GM19395 (cell line): ENCODE measurements around the gene EML6.

Experiments
- ATAC-seq: cut with Tn5 transposase; IDR thresholded peaks from one replicate; pipeline ENCODE4 v1.9.1; 2021; ENCODE audit warnings: mild to moderate bottlenecking, moderate library complexity; ENCODE audit not compliant: unreplicated experiment

Gene EML6

DNA sequence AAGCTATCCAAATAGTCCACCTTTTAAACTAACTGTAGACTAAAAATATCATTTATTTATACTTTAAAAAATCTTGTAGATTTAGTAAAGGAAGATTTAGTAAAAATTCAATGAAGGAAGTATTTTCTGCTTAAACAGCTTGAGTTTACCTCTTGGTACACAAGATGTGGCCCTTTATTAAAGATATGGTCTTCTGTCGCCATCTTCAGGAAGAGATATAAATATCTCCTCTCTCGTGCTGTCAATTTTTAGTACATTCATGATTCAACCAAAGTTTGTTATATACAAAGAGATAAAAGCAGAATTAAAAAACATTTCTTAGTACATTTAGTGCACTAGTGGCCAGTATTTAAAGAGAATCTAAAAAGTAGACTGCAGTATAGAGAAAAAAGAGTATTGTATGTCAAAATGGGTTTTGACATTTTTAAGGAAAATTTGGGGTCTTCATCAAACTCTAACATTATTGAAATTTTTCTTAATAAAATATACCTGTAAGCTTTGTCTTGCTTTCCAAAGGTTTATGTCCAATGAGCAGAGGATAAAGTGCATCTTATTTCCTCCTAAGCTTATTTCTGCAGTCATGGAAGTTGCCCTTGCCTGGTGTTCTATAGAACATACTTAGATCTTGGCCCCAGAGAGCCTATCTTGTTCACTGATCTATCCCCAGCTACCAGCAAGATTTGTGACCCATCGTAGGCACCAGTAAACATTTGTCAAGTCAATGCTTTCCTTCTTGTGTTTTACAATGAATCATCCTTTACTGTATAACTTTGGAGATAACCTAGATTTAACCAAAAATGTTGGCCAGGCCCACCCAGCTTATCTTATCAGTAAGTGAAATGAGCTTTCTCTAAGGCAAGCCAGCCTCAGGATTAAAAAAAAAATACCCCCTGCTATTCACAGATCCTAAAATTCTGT lies 18.5 kb upstream of the EML6 start:
- no peak for ATAC-seq

DNA sequence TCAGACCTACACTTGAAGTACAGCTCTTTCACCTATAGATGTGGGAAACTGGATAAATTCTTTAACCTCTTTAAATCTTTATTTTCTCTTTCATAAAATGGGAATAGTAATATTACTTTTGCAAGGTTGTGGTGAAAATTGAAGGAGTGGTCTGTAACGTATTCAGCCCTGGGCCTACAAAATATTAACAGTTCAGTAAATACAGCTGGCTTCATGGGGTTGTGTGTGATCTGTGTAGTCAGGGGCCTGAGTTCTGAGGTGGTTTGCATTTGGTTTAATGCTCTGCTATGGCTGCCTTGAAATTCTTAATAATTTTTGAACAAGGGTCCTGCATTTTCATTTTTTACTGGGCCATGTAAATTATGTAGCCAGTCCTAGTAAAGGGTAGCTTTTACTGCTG lies 16.8 kb upstream of the EML6 start:
- ATAC-seq: no peak

DNA sequence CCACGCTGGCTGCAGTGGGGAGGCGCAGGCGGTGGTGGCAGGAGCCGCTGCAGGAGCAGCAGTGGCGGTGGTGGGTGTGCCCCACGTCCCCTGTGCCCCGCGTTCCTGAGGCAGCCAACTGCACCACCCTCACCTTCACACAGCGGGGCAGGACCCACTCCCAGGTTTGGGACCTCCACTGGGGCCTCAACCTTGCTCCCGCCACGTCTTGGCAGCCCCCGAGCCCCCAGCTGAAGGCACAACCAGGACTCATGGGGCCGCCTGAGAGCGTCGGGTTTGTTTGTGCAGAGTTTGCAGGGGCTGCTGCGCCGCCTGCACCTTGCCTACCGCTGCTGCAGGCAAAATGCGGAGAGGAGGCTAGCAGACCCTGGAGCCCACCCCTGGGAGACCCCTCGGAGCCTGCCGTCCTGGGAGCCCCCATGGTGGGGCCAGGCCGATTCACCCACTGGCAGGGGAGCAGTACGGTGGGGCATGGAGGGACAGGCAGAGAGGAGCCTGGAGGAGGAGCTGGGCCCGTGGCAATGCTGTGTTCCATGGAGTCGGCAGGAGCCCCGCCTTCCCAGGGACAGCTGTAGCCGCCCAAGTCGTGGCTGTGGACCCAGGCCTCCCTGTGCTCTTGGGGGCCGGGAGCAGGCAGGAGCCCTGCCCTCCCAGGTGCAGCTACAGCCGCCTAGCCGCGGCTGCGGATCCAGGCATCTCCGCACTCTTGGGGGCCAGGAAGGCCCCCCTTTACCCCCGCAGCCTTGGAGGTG lies 14.7 kb upstream of the EML6 start:
- ATAC-seq: no peak

DNA sequence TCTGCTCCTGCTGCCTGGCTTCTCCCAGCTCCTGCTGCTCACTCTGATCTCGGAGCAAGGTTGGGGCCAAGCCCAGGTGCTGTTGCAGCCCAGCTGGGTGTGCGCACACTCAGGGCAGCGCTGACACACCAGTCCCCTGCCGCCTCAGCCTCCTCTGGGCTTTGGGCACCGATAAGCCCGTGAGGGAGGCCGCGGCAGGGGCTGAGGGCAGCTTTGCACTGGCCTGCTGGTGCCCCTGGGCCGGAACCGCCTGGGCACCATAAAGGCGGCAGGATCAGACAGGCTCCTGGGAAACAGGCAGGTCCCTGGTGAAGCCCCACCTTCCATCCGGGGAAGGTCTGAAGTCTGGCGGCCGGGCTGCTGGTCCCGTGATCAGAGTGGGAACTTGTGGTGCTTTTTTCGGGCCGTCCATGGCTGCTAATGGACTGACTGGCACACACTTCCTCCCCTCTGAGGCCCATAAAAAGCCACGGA lies 14.1 kb upstream of the EML6 start:
- no peak for ATAC-seq

DNA sequence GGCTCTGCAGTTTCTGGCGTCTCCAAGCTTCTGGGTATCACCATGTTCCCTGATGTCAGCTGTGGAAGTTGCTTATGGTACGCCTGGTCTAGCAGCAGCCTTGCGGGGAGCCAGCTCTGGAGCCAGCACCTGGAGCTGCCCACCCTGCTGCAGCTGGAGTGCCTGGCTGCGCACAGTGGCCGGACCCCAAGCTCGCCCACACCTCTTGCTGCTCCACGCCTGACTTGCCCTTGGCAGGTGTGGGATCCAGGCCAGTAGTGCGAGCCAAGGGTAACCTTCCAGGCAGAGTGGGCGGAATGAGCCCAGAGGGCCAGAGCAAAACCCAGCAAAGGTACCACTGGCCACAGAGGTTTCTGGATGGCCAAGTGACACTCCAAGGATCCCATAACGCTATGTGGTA lies 13.2 kb upstream of the EML6 start:
- ATAC-seq: no peak

DNA sequence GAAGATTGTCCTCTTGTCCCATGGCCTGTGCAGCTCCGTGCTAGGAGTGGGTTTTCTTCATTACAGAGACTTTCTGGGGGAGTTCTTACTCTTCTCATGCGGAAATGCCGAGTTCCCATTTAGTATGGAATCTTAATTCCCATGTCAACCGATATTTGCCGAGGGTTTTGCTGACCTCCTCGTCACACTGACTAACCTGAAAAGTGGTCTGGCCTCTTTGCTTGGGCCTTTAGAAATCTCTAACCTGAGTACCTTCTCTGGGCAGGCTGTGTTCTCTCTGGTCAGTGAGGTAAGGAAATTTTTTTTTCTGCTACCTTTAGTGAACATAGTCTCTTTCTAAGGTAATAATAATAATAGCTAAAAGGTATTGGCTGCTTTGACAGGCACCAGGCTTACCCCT lies 10.9 kb upstream of the EML6 start:
- ATAC-seq: no peak

DNA sequence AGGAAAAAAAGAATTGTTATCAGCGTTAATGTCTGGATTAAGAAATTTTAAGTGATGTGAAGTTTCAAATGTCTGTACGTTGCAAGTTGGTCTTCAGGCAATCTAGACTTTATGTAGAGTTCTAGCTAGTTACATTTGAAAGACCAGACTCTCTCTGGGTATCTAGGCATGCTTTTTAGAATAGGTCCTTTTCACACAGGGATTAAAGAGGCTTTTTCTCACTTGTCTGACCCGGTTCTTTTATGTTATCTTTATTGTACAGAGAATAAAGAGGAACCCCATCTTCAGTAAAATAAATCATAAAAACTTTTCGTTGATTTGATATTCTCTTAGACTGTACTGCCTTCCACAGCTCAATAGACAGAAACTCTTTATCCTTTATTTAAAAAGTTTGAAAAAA lies 8.5 kb upstream of the EML6 start:
- no peak for ATAC-seq

DNA sequence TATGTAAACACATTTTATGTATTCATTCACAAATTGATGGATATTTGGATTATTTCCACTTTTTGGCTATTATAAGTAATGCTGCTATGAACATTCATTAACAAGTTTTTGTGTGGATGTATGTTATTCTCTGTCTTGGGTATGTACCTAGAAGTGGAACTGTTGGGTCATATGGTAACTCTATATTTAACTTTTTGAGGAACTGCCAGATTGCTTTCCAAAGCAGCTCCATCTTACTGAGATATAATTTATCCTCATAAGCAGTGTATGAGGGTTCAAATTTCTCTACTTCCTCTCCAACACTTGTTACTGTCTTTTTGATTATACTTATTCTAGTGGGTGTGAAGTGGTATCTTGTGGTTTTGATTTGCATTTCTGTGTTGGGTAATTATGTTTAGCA lies 7.1 kb upstream of the EML6 start:
- no peak for ATAC-seq

DNA sequence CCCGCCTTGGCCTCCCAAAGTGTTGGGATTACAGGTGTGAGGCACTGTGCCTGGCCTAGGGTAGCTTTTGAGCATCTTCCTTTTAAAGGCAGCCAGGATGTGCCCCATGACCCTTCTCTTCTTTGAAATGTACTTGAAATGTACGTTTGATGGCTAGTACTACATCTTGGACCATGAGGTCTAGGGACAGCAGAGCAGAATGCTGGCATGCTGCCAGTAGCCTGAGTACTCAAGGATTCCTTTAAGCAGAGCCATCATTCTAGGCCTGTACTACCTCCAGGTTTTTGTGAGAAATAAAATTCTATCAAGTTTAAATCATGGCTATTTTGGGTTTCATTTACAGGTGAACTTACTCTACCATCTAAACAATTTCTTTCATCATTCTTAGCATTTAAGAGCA lies 2.9 kb upstream of the EML6 start:
- ATAC-seq: no peak

DNA sequence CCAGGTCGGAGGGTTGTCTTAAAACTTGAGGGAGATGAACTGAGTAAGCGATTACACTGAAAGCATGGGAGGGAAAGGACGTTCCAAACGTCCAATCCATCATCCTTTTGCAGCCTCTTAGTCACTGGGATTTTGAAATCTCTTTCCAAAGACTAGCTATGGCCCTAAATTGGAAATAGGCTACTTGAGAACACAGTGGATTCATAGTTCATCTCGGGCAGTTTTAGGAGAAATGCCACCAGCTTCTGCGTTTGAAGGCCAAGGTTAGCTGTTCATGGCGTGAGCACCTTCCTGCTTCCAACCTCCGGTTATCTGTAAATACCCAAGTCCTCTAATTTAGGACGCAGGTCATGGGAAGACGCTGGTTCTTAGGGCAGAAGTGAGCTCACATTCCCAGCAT lies 821 bp upstream of the EML6 start:
- ATAC-seq: no peak

DNA sequence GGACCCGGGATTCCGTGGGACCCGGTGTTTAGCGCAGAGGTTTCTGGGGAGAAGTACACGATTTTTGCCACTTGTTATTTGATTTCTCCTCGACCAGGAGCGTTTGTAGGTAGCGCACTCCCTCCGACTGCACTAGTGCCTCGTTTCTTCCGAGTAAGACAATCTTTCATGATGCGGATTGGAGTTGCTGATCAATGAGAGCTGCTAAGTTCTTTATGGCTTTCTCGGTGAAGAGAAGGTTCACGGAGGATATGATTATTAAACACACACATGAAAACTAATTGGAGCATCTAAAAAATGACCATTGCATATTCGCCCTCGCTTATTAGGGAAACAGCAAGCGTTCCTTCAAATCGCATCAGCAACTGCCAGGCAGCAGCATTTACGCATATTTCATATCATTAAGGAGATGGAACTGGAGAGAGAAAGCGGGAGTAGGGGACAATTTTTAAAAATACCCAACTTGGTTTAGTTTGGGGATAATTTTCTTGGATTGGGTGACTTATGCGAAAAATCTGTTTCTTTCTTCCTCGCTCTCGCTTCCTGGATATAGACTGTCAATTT lies 616 bp downstream of the EML6 start:
- ATAC-seq: no peak

DNA sequence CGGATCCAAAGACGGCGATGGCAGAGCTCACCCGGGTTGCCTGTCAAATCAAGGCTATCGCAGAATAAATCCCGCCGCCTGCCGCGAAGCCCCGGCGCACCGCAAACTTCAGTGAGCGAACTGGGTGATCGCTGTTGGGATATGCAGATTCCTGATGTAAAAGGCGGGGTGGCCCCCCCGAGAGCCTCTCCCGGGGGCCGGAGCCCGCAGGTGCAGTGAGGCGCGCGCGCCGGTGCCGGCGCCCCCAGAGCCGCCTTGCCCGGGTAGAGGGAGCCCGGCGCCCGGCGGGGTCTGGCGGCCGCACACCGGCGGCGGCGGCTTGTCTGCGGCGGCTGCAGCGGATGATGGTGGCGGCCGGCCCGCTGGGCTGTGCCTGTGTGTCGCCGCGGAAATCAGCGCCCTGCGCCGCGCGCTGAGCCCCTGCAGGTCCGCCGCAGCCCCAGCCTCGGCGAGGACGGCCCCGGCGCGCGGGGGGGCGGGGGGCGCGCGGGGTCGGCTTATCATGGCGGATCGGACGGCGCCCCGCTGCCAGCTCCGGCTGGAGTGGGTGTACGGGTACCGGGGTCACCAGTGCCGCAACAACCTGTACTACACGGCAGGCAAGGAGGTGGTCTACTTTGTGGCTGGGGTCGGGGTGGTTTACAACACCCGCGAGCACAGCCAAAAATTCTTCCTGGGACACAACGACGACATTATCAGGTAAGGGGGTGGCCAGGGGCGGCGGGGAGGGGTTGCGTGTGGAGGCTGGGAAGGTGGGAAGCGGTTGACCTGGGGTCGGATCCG lies 1.3 kb downstream of the EML6 start:
- no peak for ATAC-seq

DNA sequence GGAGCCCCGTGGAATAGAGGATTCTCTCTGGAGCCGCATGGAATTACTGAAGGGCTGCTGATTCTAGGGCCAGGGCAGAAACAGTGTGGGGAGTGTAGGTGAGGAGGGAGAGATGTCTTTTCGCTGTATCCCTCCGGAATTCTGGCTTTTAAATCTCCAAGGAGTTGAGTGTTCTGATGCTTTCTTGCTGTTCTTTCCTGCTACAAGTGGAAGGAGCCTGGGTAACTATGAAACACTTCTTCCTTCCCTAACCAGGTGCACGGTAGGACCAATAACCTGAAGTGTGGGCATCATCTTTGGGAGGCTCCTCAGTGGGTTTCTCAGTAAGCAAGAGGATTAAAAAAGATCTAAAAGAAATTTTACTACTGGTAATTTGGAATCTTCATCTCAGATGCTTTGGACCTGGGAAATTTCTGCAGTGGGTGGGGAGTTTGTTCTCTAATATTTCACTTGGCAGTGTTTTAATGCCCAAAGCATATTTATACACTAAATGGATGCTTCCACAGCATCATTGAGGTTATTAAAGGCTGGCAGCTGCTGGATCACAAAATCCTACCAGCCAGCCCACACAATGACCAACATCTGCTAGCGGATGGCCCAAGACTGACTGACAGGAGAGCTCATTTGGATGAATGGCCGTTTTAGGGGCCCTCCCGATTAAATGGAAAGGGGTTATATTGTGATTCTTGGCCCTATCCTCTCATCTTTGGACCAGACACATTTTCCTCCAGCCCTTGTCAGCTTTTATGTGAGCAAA lies 2.1 kb downstream of the EML6 start:
- ATAC-seq: no peak

DNA sequence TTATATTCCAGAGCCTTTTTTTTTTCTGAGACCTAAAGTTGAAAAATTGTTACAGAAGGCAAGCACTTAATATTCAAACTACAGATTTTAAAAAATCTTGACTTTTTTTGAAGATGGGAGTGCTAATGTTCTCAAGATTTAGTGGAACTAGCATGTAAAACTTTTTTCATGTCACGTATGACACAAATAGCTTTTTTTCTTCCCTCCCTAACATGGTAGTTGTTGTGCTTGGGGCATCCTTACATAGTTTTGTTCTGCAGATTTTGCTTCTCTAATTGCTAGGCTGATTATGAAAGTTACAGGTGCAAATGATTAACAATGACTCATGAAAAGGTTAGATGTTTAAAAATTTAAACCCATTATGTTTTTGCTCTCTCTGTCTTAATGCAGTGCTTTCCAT lies 3.0 kb downstream of the EML6 start:
- no peak for ATAC-seq

DNA sequence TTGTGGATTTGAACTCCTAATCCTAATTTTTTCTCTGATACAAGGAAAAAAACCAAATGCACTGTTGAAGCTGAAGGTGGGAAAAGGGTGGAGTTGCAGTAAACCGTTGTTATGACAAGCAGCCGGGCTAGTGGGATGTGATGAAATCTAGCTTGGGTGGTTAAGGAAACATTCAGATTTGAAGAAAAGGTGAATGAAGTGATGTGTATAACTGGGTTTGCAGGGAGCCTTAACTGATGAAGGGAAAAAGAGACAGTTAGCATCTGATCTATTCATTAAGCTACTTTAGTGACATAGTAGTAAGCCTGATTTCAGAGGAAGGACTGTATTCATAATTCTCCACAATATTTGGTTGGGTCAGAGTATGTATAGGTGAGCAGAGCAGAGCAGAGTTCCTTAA lies 3.5 kb downstream of the EML6 start:
- no peak for ATAC-seq

DNA sequence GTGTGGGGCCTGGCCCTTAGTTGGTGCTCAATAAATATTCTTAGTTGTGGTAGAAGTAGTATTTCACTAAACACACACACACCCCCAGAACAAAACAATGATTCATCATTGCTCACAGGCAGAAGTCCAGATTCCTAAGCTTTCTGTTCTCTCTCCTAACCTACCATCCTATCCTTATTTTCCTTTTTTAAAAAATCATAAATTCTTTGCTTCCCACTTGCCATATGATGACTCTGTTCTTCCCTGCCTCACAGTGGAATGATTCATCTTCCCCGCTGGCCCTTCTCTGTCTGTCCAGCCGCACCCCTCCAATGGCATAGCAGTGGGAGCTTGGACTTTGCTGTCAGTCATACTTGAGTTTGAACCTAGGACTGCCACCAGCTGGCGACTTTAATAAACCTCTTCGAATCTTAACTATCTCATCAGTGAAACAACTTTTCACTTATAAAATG lies 5.2 kb downstream of the EML6 start:
- ATAC-seq: no peak

DNA sequence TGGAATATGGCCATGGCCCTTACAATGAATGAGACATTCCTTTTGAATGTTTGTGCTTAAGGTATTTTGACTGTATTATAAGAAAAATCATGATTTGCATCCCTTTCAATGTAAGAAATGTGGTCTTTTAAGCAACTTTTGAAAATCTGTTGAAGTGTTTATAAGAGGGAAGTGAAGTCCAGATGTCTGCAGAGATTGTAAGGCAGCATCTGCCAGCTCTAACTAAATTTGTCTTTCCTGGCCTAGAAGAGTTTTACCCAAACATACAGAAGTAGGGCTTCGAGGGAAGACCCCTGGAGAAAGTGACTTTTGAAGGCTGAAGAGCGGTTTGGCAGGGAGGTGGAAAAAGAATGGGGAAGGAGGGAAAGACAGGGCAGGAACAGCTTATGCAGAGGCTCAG lies 12.2 kb downstream of the EML6 start:
- no peak for ATAC-seq

DNA sequence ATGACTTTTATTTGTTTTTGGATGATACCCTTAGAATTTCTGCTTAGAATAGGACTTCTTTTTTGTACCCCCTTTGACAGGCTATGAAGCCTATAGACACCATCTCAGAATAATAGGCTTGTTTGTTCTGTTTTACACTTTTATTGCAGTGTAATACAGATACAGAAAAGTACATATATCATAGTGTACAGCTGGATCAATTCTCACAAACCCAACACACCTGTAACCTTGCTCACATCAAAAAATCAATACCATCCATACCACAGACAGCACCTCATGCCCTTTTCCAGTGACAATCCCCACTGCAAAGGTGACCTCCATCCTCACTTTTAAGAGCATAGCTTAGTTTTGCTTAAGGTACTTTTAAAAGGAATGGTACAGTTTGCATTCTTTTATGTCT lies 14.8 kb downstream of the EML6 start:
- no peak for ATAC-seq

DNA sequence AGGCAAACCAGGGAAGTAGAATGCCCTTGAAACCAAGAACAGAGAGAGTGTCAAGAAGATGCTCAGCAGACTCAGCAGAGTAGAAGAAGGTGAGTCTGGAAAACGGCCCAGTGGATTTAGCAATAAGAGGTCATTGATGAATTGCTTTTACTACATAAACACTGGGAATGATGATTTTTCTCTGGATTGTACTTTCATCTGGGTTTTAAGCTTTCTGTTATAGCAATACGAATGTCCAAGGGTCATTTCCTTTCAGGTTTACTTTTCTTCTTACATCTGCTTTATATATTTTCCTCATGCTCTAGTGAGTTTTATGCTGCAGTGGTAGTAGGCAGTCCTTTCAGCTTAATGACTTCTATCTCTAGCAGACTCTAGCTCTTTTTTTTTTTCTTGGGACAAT lies 16.9 kb downstream of the EML6 start:
- no peak for ATAC-seq

DNA sequence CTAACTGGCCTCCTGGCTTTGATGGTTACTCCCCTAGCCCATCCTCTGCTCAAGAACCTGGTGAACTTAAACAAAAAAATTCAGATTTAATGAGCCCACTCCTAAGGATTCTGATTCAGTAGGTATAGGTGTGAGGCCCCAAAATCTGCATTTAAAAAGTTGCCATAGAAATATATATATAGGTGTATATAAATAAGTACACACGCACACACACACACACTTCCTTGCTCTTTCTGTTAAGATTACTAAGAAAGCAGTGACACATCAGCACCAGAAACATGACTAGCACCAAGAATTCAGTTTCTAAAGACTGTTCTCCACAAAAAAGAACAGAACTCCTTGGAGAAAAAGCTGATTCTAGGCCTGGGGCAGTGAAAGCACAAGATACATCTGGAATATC lies 17.8 kb downstream of the EML6 start:
- no peak for ATAC-seq
